HG02798 (cell line): ENCODE results near the gene RBM4.
A peak's percentile ranks its signal among the peaks of the same experiment; 100 is the strongest.
"Not testable (repeated sequence)": the region's sequence is repeated elsewhere in the genome, so short reads cannot be mapped to it uniquely, and the experiment has no call there.

Source experiments
- ATAC-seq: cut with Tn5 transposase; IDR thresholded peaks from one replicate; pipeline ENCODE4 v1.9.1; 2021; ENCODE audit warnings: mild to moderate bottlenecking; ENCODE audit not compliant: unreplicated experiment, poor library complexity

RBM4 gene, protein sequence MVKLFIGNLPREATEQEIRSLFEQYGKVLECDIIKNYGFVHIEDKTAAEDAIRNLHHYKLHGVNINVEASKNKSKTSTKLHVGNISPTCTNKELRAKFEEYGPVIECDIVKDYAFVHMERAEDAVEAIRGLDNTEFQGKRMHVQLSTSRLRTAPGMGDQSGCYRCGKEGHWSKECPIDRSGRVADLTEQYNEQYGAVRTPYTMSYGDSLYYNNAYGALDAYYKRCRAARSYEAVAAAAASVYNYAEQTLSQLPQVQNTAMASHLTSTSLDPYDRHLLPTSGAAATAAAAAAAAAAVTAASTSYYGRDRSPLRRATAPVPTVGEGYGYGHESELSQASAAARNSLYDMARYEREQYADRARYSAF

GRCh38 chr11:66638177-66639065 is at the start of gene RBM4:
Gene RBM4, plus strand, starts transcription at chr11:66638703. Its CDS starts 1,009 bp downstream, at chr11:66639712.
- peak; percentile 98 for ATAC-seq

DNA sequence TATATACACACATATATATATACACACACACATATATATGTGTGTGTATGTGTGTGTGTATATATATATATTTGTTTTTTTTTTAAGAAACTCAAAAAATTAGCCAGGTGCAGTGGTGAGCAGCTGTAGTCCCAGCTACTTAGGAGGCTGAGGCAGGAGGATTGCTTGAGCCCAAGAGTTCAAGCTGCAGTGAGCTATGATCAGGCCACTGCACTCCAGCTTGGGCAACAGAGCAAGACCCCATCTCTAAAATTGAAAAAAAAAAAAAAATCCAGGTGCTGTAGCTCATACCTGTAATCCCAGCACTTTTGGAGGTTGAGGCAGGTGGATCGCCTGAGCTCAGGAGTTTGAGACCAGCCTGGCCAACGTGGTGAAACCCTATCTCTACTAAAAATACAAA is 49.2 kb upstream of the RBM4 start:
- ATAC-seq: not testable (repeated sequence)

GRCh38 chr11:66589996-66590675 is 48.4 kb upstream of the RBM4 start:
- ATAC-seq: no peak

GRCh38 chr11:66591175-66591574 is 47.3 kb upstream of the RBM4 start:
- ATAC-seq: no peak

DNA sequence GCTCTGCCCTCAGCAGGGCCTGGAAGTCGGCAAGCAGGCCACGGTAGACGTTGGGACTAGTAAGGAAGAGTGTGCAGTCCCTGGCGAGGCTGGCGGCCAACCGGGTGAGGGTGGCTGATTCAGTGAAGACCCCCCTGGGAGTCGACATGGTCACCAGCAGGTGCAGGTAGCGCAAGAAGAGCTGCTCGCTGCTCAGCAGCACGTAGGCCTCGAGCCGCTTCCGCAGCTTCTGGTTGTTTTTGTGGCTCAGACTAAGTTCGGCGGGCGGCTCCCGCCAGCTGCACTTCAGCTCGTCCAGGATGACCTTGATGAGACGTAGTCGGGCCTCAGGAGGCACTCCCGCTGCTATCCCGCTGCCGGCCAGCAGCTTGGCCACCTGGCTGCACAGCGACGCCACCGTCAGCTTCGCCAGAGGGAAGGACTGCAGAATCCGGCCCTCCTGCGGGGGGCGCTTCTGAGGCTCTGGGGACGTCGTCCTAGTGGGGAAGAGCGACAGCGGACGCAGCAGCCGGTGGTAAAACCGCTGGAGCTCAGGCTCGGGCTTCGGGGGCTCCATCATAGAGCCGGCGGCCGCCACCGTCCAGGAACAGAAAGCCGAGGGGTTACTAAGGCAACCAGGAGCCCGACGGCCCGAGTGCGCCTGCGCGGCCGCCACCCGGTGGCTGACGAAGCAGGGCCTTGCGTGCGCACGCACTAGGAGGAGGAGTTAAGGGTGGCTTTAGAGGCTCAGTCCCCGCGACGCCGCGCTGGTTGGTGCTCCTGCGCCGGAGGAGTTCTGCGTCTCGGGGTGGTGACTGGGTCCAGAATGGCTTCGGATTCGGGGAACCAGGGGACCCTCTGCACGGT is 45.8 kb upstream of the RBM4 start, which contains the start of the genes CCDC87 and CCS:
CCDC87 (minus strand) TSS at position 607 of the 846 bp plus-strand sequence; CDS start at position 559, 48 bp downstream.
CCS (plus strand) TSS at position 729 of the 846 bp plus-strand sequence; CDS start at position 806, 77 bp downstream.
- peak; percentile 96 for ATAC-seq

GRCh38 chr11:66593303-66593635 is 45.2 kb upstream of the RBM4 start:
- peak; percentile 22 for ATAC-seq

DNA sequence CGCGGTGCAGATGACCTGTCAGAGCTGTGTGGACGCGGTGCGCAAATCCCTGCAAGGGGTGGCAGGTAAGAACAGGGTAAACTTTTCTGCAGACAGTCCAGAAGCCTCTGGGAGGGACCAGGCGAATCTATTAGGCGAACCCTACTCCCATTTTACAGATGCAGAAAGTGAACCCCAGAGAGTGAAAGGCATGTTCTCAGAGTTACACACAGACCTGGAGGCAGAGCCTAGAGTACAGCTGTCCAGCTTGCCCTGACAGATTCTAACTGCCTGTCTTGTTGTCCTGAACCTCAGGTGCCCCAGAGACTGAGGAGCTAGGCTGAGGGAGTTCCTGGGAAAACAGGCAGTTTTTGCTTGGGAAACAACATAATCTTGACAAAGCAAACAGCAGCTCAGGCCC is 44.9 kb upstream of the RBM4 start:
- ATAC-seq: no peak

DNA sequence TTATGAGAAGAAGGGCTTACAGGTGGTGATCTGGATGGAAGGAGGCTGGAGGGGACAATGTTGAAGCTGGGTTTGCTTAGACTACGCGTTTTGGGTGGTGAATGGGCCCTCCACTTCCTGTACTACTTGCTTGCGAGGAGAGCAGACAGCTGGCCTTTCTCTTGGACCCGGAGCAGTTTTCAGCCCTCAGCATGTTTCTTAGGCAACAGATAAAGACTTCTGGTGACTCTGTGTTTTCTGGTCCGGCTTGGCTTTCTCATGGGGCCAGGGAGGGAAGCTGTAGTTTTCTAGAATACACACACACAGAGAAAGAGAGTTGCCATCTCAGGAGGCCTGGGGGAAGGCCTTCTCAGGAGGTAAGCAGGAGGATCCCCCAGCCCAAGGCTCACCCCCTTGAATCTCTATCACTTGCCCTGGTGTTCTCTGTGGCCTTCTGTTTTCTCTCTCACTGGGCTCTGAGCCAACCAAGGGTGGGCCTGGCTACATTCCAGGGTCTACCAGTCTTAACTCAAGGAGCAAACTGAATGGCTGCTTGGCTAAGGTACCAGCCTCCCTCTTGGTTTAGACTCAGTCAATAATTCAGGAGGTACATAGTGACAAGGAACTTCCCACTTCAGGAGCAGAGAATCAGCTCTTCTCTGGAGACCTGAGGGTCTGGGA is 43.1 kb upstream of the RBM4 start:
- no peak for ATAC-seq

GRCh38 chr11:66598993-66599392 is 39.5 kb upstream of the RBM4 start:
- no peak for ATAC-seq

- ATAC-seq: no peak
Observed at GRCh38 chr11:66600219-66600618, 38.3 kb upstream of the RBM4 start.

DNA sequence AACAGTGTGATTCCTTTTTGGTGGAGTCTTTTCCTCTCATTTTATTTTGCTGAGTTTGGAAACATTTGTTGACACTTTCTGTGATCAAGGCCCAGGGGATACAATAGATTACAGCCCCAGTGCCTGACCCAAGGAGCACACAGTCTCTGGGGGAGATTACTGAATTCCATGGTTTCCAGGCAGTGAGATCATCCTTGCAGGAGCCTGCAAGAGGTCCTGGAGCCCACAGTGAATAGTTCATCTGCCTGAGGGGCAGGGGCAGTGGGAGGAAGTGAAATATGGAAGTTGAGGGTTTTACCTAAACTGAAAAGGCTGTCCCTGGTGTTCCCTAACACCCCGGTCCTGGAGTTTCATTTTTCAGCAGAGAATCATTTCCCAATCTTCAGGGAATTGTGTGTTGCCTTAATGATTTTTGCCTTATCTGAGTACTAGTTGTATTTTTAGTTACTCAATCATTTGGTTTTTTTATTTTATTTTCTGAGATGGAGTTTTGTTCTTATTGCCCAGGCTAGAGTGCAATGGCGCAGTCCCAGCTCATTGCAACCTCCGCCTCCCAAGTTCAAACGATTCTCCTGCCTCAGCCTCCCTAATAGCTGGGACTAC is 37.8 kb upstream of the RBM4 start:
- no peak for ATAC-seq

DNA sequence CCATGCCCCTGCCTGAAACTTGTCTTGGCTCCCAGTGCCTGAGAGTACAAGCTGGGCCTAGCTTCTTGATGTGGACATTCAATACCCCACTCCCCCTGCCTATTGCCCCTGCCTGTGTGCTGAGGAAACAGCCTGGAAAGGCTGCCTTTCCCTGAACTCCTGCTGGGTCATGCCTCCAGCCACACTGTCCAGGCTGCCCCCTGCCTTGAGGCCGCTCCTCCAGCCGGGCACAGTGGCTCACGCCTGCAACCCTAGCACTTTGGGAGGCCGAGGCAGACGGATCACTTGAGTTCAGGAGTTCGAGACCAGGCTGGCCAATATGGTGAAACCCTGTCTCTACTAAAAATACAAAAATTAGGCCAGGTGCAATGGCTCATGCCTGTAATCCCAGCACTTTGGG is 35.4 kb upstream of the RBM4 start:
- no peak for ATAC-seq

GRCh38 chr11:66604155-66604554 is 34.3 kb upstream of the RBM4 start:
- no peak for ATAC-seq

DNA sequence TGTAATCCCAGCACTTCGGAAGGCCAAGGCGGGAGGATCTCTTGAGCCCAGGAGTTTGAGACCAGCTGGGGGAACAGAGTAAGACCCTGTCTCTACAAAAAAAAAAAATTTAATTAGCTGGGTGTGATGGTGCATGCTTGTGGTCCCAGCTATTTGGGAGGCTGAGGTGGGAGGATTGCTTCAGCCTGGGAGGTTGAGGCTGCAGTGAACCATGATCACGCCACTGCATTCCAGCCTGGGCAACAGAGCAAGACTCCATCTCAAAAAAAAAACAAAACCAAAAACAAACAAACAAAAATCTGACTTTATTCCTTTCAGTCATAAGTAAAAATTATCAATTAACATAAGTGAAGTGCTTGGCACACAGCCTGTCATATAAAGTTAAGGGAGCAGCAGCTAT is 31.9 kb upstream of the RBM4 start:
- not testable (repeated sequence) for ATAC-seq

DNA sequence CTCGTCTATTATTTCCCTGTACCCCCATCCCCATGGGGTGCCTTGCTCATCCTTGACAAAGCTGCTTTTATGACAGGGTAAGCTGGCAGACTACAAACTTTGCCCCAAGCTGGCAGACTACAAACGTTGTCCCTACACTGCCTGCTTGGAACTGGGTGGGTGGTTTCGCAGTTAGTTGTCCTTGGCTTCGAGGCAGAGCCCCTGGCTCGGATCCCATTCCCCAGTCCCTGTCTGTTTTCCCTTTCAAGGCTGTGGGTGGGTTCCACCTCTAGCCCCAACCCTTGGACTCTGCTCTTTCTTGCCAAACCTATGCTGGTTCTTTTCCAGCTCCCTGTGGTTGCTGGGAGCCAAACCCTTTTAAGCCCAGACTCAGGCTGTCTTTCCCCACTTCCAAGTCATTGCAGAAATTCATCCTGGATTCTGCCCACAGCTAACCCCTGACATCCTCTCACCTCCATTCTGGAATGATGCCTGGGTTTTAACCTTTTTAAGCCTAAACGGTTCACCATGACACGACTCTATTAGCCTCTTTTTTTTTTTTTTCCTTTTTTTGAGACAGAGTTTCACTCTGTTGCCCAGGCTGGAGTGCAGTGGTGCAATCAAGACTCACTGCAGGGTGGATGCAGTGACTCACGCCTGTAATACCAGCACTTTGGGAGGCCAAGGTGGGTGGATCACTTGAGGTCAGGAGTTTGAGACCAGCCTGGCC is 31.2 kb upstream of the RBM4 start:
- ATAC-seq: no peak

DNA sequence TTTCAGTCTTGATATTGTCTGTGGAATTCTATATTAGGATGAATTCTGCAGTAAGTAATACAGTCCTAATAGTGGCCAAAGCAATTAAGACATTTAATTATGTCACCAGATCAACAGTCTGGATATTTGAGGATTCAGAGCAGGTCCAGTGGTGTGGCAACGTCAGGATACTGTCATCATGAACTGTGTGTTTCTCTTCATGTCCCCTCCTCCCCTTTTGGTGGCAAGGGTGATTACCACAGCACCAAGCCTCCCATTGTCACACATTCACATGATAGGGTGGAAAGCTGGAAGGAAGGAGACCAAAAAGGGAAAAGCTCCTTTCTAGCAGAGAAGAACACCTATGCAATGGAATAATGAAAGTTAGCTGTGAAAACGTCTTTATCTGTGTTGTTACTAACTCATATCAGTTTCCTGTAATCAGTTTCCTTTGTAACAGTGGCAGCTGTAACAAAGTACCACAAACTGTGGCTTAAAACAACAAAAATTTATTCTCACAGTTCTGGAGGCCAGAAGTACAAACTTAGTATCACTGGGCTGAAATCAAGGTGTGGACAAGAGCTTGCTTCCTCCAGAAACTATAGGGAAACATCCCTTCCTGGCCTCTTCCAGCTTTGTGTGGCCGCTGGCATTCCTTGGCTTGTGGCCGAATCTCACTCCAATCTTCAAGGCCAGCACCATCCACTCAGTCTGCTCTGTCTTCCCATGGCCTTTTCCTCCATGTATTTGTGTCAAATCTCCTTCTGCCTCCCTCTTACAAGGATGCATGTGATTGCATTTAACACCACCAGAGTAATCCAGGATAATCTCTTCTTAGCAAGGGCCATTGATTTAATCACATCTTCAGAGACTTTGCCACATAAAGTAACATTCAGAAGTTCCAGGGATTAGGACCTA is 28.5 kb upstream of the RBM4 start:
- ATAC-seq: no peak

GRCh38 chr11:66612458-66612857 is 26.0 kb upstream of the RBM4 start:
- no peak for ATAC-seq
